Upper lobe of right lung (tissue), 1 donor: ENCODE measurements around the gene B3GLCT. TPM values are rescaled to one million over a fixed set of nuclear protein-coding genes. Genes with fewer than 3 reads are reported as not detected.

ENCODE experiments used
- ATAC-seq: fragments of 200-7000 bp; cut with Tn5 transposase; one replicate; pipeline ENCODE4 v1.9.1; 2020; ENCODE audit warnings: mild to moderate bottlenecking, moderate library complexity
- DNase-seq: peaks from one replicate; pipeline ENCODE4 v3.0.0-alpha.2; 2020
- H3K27ac ChIP-seq: fragments of 200-600 bp; one replicate; pipeline ENCODE4 v1.8.0; 2022
- H3K27me3 ChIP-seq: fragments of 200-600 bp; one replicate; pipeline ENCODE4 v1.8.0; 2022; ENCODE audit warnings: mild to moderate bottlenecking
- H3K36me3 ChIP-seq: fragments of 200-600 bp; one replicate; pipeline ENCODE4 v1.8.0; 2022
- H3K4me1 ChIP-seq: fragments of 200-600 bp; one replicate; pipeline ENCODE4 v1.8.0; 2022
- H3K4me3 ChIP-seq: fragments of 200-600 bp; one replicate; pipeline ENCODE4 v1.8.0; 2022; ENCODE audit warnings: mild to moderate bottlenecking
- H3K9me3 ChIP-seq: fragments of 200-600 bp; one replicate; pipeline ENCODE4 v1.8.0; 2022
- intact Hi-C: fragments of 100-400 bp; cut with DNase I; formaldehyde crosslinking; loops from one replicate; pipeline ENCODE4 v1.11.0; 2022
- total RNA-seq: library from RNA; stranded (reverse); fragmentation: NEBNext Ultra II Directional; extraction: Animal tissue kit (Norgen Biotek cat#: 25700); gene quantifications from one replicate; pipeline ENCODE4 v1.2.1, GENCODE V29; 2021
- TF ChIP-seq, protein P1 (sequence below): fragments of 200-600 bp; IDR thresholded peaks from one replicate; pipeline ENCODE4 v1.8.0; 2022; ENCODE audit warnings: antibody characterized with exemption
- donor health status: DM: no; HTN: yes; CAD: no; lungs with severe emphysema.

Gene B3GLCT
- total RNA-seq, 1 donor from 2014 or later: 6.7 TPM

GRCh38 chr13:31248965-31249539, 49.3 kb downstream of the B3GLCT start:
- DNase-seq (no peak), ATAC-seq (no peak)
- Histone ChIP-seq H3K36me3 (no peaks in the 10 kb centered on the region), H3K4me1 (no peaks in the 10 kb centered on the region), H3K27ac (no peak overlapping the region), H3K27me3 (no peaks in the 10 kb centered on the region), H3K4me3 (no peak overlapping the region), H3K9me3 (no peaks in the 10 kb centered on the region)
- intact Hi-C loops: no loop called here
- TF ChIP-seq, protein P1, sequence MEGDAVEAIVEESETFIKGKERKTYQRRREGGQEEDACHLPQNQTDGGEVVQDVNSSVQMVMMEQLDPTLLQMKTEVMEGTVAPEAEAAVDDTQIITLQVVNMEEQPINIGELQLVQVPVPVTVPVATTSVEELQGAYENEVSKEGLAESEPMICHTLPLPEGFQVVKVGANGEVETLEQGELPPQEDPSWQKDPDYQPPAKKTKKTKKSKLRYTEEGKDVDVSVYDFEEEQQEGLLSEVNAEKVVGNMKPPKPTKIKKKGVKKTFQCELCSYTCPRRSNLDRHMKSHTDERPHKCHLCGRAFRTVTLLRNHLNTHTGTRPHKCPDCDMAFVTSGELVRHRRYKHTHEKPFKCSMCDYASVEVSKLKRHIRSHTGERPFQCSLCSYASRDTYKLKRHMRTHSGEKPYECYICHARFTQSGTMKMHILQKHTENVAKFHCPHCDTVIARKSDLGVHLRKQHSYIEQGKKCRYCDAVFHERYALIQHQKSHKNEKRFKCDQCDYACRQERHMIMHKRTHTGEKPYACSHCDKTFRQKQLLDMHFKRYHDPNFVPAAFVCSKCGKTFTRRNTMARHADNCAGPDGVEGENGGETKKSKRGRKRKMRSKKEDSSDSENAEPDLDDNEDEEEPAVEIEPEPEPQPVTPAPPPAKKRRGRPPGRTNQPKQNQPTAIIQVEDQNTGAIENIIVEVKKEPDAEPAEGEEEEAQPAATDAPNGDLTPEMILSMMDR: no peak

DNA sequence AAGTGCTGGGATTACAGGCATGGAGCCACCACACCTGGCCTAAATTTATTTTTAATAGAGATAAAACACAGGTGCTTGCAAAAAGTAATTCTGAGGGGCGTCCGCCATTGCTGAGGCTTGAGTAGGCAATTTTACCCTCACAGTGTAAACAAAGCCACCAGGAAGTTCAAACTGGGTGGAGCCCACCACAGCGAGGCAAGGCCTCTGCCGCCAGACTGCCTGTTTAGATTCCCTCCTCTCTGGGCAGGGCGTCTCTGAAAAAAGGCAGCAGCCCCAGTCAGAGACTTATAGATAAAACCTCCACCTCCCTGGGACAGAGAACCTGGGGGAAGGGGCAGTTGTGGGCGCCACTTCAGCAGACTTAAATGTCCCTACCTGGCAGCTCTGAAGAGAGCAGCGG, 50.7 kb downstream of the B3GLCT start:
- no peak for ATAC-seq
- no peaks in the 10 kb centered on the region for H3K9me3 ChIP-seq

GRCh38 chr13:31261241-31261640, 61.5 kb downstream of the B3GLCT start:
- H3K4me3 ChIP-seq: no peak overlapping the region
- intact Hi-C loops: no loop called here
- peaks cover 8% of the 10 kb centered on the region for H3K9me3 ChIP-seq
- H3K4me1 ChIP-seq: no peaks in the 10 kb centered on the region
- no peak for DNase-seq
- no peak overlapping the region for H3K27ac ChIP-seq
- no peaks in the 10 kb centered on the region for H3K27me3 ChIP-seq
- ATAC-seq: no peak
- H3K36me3 ChIP-seq: peaks cover 8% of the 10 kb centered on the region
- TF ChIP-seq, protein P1: no peak

More for the DNA sequence above, 50.7 kb downstream of the B3GLCT start:
- intact Hi-C loops: no loop called here
- Histone ChIP-seq H3K4me3 (no peak overlapping the region), H3K27me3 (no peaks in the 10 kb centered on the region), H3K36me3 (no peaks in the 10 kb centered on the region), H3K4me1 (no peaks in the 10 kb centered on the region), H3K27ac (no peak overlapping the region)
- TF ChIP-seq, protein P1: no peak
- DNase-seq: no peak

DNA sequence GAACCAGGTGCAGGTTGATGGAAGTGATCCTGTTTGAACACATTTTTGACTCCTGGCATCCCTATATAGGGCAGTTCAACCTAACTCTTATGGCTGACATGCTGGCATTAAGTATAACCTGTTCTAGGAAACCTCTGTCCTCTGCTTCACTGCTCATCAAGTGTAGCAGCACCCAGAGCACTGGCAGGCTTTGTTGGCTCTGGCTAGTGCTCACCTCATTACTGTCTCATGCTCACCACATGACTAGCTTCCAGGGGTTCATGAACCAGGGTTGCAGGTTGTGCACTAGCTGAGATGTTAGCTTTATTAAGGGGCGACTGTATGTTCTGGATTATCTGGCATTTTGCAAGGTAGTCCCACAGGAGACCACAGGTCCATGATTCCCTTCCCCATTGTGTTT, 63.6 kb downstream of the B3GLCT start:
- Histone ChIP-seq H3K4me1 (no peaks in the 10 kb centered on the region), H3K36me3 (peaks cover 8% of the 10 kb centered on the region), H3K27ac (no peak overlapping the region), H3K9me3 (no peaks in the 10 kb centered on the region), H3K4me3 (no peak overlapping the region), H3K27me3 (no peaks in the 10 kb centered on the region)
- intact Hi-C loops: no loop called here
- ATAC-seq (no peak), DNase-seq (no peak)
- TF ChIP-seq, protein P1: no peak

DNA sequence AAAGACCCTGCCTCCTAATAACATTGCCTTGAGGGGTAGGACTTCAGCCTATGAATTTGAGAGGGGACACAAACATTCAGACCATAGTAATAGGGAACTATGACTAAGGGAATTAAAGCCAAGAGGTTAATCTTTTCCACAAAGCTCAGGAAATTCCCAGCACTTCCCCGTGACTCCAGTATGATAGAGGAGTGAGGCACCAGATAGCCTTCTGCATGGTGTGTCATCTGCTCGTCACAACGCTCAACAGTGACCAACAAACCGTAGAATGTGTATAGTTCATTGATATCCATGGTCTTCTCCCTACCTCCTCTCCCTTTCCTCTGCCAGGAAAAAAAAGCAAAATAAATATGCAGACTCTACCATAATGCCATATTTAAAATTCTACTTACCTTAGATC, 64.4 kb downstream of the B3GLCT start:
- H3K9me3 ChIP-seq: no peaks in the 10 kb centered on the region
- DNase-seq (no peak), ATAC-seq (no peak)
- H3K36me3 ChIP-seq: peaks cover 8% of the 10 kb centered on the region
- H3K4me3 ChIP-seq: no peak overlapping the region
- no peaks in the 10 kb centered on the region for H3K4me1 ChIP-seq
- no peak overlapping the region for H3K27ac ChIP-seq
- no peaks in the 10 kb centered on the region for H3K27me3 ChIP-seq
- TF ChIP-seq, protein P1: no peak
- intact Hi-C loops: no loop called here
